ENCODE measurements around the gene NKAIN2. TPM values are rescaled to one million over a fixed set of nuclear protein-coding genes. Genes with fewer than 3 reads are reported as not detected.

Gene NKAIN2
- total RNA-seq, 1 experiment from 2014 or later: not detected

GRCh38 chr6:123808556-123808955 lies 4.9 kb downstream of the NKAIN2 start:
- DNase-seq (ENCODE audit: low read depth): no peak

- DNase-seq (ENCODE audit: low read depth): no peak
Observed at GRCh38 chr6:123810214-123810613, 6.5 kb downstream of the NKAIN2 start.

GRCh38 chr6:123810948-123811347 lies 7.3 kb downstream of the NKAIN2 start:
- DNase-seq (ENCODE audit: low read depth): no peak

- DNase-seq (ENCODE audit: low read depth): no peak
Observed at GRCh38 chr6:123811378-123811777, 7.7 kb downstream of the NKAIN2 start.

GRCh38 chr6:123812621-123813020 lies 9.0 kb downstream of the NKAIN2 start:
- DNase-seq (ENCODE audit: low read depth): no peak

GRCh38 chr6:123821112-123821511 lies 17.4 kb downstream of the NKAIN2 start:
- DNase-seq (ENCODE audit: low read depth): no peak

GRCh38 chr6:123829302-123829953 lies 25.8 kb downstream of the NKAIN2 start:
- DNase-seq (ENCODE audit: low read depth): no peak

- DNase-seq (ENCODE audit: low read depth): no peak
Observed at GRCh38 chr6:123830120-123830519, 26.5 kb downstream of the NKAIN2 start.

- no peak for DNase-seq (ENCODE audit: low read depth)
Observed at GRCh38 chr6:123838505-123839234, 35.0 kb downstream of the NKAIN2 start.

- DNase-seq (ENCODE audit: low read depth): no peak
Observed at GRCh38 chr6:123841067-123841896, 37.6 kb downstream of the NKAIN2 start.

- DNase-seq (ENCODE audit: low read depth): no peak
Observed at GRCh38 chr6:123844011-123844410, 40.3 kb downstream of the NKAIN2 start.

GRCh38 chr6:123848347-123848746 lies 44.7 kb downstream of the NKAIN2 start:
- DNase-seq (ENCODE audit: low read depth): no peak

GRCh38 chr6:123849406-123849805 lies 45.7 kb downstream of the NKAIN2 start:
- no peak for DNase-seq (ENCODE audit: low read depth)

GRCh38 chr6:123850555-123850954 lies 46.9 kb downstream of the NKAIN2 start:
- DNase-seq (ENCODE audit: low read depth): no peak

GRCh38 chr6:123854201-123854600 lies 50.5 kb downstream of the NKAIN2 start:
- DNase-seq (ENCODE audit: low read depth): no peak

- no peak for DNase-seq (ENCODE audit: low read depth)
Observed at GRCh38 chr6:123855506-123855905, 51.8 kb downstream of the NKAIN2 start.

- DNase-seq (ENCODE audit: low read depth): no peak
Observed at GRCh38 chr6:123859291-123859690, 55.6 kb downstream of the NKAIN2 start.

GRCh38 chr6:123869334-123869733 lies 65.7 kb downstream of the NKAIN2 start:
- DNase-seq (ENCODE audit: low read depth): no peak

- DNase-seq (ENCODE audit: low read depth): no peak
Observed at GRCh38 chr6:123873974-123874373, 70.3 kb downstream of the NKAIN2 start.

GRCh38 chr6:123875784-123876183 lies 72.1 kb downstream of the NKAIN2 start:
- no peak for DNase-seq (ENCODE audit: low read depth)

GRCh38 chr6:123879749-123880148 lies 76.1 kb downstream of the NKAIN2 start:
- no peak for DNase-seq (ENCODE audit: low read depth)

GRCh38 chr6:123888771-123889513 lies 85.3 kb downstream of the NKAIN2 start:
- no peak for DNase-seq (ENCODE audit: low read depth)
